B cell (primary cell): Measurements from ENCODE around the gene CALN1.

Experiments used
- EZH2 ChIP-seq: IDR thresholded peaks from 2 replicates; pipeline ENCODE4 v1.6.1; 2012; ENCODE audit warnings: borderline replicate concordance, low read depth, mild to moderate bottlenecking, moderate library complexity, low read length; ENCODE audit not compliant: insufficient read depth, poor library complexity, severe bottlenecking
- TF ChIP-seq, protein P1 (sequence below): fragments of 200-600 bp; IDR thresholded peaks from one replicate; pipeline ENCODE4 v1.8.0; 2022; ENCODE audit warnings: antibody characterized with exemption, mild to moderate bottlenecking

DNA sequence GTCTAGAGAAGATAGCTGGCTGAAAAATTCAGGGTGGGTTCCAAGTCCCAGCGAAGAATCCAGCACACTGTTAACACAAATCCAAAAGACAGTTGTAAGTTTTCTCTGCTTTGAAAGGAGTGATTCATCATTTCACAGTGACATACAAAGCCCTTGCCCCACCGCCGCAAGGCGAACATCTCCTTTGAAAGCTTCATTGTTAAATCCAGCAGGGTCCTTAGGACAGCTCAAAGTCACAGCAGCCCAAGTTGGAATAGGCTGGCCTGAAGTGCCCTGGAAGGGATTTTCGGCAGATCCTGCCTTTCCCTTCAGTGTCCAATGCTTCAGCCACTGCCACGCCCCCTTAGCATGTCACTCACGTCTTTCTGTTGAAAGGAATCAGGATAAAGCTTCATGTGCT lies 526.1 kb downstream of the CALN1 start:
- TF ChIP-seq EZH2: no peak
- TF ChIP-seq, protein P1, sequence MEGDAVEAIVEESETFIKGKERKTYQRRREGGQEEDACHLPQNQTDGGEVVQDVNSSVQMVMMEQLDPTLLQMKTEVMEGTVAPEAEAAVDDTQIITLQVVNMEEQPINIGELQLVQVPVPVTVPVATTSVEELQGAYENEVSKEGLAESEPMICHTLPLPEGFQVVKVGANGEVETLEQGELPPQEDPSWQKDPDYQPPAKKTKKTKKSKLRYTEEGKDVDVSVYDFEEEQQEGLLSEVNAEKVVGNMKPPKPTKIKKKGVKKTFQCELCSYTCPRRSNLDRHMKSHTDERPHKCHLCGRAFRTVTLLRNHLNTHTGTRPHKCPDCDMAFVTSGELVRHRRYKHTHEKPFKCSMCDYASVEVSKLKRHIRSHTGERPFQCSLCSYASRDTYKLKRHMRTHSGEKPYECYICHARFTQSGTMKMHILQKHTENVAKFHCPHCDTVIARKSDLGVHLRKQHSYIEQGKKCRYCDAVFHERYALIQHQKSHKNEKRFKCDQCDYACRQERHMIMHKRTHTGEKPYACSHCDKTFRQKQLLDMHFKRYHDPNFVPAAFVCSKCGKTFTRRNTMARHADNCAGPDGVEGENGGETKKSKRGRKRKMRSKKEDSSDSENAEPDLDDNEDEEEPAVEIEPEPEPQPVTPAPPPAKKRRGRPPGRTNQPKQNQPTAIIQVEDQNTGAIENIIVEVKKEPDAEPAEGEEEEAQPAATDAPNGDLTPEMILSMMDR: no peak
